ENCODE measurements around the gene CPEB3. TPM values are rescaled to one million over a fixed set of nuclear protein-coding genes. Genes with fewer than 3 reads are reported as not detected.
"Not testable (repeated sequence)": the region's sequence is repeated elsewhere in the genome, so short reads cannot be mapped to it uniquely, and the experiment has no call there.

The CPEB3 gene
- total RNA-seq, 1 experiment from 2014 or later = 1.0 TPM

GRCh38 chr10:92142512-92142911 is 148.4 kb downstream of the CPEB3 start:
- Histone ChIP-seq H4K91ac (ENCODE audit: insufficient read length, low read depth, low read length) (no peak overlapping the region), H2AK5ac (ENCODE audit: insufficient read length, low read length) (no peak overlapping the region), H3K4me1 (ENCODE audit: insufficient read depth, low read length) (no peaks in the 10 kb centered on the region), H4K20me1 (ENCODE audit: control insufficient read depth, insufficient read depth, insufficient read length) (no peaks in the 10 kb centered on the region), H2BK5ac (ENCODE audit: insufficient read length, low read length) (no peak overlapping the region), H2BK20ac (ENCODE audit: low read depth, low read length, poor library complexity, severe bottlenecking) (no peak overlapping the region), H2BK120ac (ENCODE audit: low read depth, low read length, poor library complexity, severe bottlenecking) (no peak overlapping the region), H3K4ac (ENCODE audit: low read depth, low read length) (no peak overlapping the region), H3K18ac (ENCODE audit: insufficient read length, low read depth, low read length) (no peak overlapping the region), H3K27ac (ENCODE audit: insufficient read length, low read depth, low read length) (no peak overlapping the region), H3K9ac (ENCODE audit: extremely low read depth, insufficient read length, low read length) (no peak overlapping the region), H4K5ac (ENCODE audit: insufficient read length, low read depth, low read length) (no peak overlapping the region), H3K9me3 (ENCODE audit: control insufficient read depth, low read depth, low read length) (no peaks in the 10 kb centered on the region), H3K14ac (ENCODE audit: insufficient read depth, low read length) (no peak overlapping the region), H3K79me1 (ENCODE audit: insufficient read depth, low read depth, low read length, poor library complexity, severe bottlenecking) (no peaks in the 10 kb centered on the region), H3K56ac (ENCODE audit: insufficient read length, low read depth, low read length) (no peak overlapping the region), H2BK12ac (ENCODE audit: insufficient read length, low read depth, low read length) (no peak overlapping the region), H2BK15ac (ENCODE audit: low read depth, low read length) (no peak overlapping the region), H3K79me2 (ENCODE audit: insufficient read depth, low read length) (no peaks in the 10 kb centered on the region), H3K23ac (ENCODE audit: insufficient read length, low read depth, low read length) (no peak overlapping the region), H3K23me2 (ENCODE audit: insufficient read length, low read depth, low read length, poor library complexity, severe bottlenecking) (no peaks in the 10 kb centered on the region), H3T11ph (ENCODE audit: low read length) (no peak overlapping the region), H3K4me2 (ENCODE audit: insufficient read depth, insufficient read length, low read length) (no peak overlapping the region), H4K8ac (replicated peaks; ENCODE audit: insufficient read length, low read depth, low read length) (no peak overlapping the region), H3K27me3 (ENCODE audit: insufficient read depth, low read length) (no peaks in the 10 kb centered on the region), H2AFZ (ENCODE audit: low read length) (no peak overlapping the region)
- no peak for DNase-seq
- no peaks in the 10 kb centered on the region for H3K27me3 Mint-ChIP-seq (ENCODE audit: low read depth)
- peaks cover 3 to 6% of the 10 kb centered on the region in 2 experiments; a peak in 3 of 4 replicates for H3K4me1 Mint-ChIP-seq
- WGBS (ENCODE audit: extremely low coverage, insufficient read length, low lambda C conversion rate) = no CpG with 5 or more reads among the region's 1 CpG
- H3K36me3 Mint-ChIP-seq (ENCODE audit: insufficient read depth in 1 of 3, low read depth in 3 of 3) = peaks cover 0 to 2% (median 0%) of the 10 kb centered on the region in 3 experiments; a peak in 3 of 7 replicates
- H3K27ac Mint-ChIP-seq = no peak overlapping the region
- no peak overlapping the region for H3K4me3 Mint-ChIP-seq
- peak; percentile 21; the same call in 1 of the 3 replicates for TF ChIP-seq CTCF (conservative IDR thresholded peaks at IDR 0.05)
- peaks cover 3 to 4% of the 10 kb centered on the region in 2 experiments; a peak in 1 of 5 replicates for H3K9me3 Mint-ChIP-seq

GRCh38 chr10:92141147-92141546 is 149.7 kb downstream of the CPEB3 start:
- H4K20me1 ChIP-seq (ENCODE audit: control insufficient read depth, insufficient read depth, insufficient read length); H3K9me3 Mint-ChIP-seq; H3K36me3 Mint-ChIP-seq (ENCODE audit: insufficient read depth in 1 of 3, low read depth in 3 of 3); H3K79me2 ChIP-seq (ENCODE audit: insufficient read depth, low read length); H3T11ph ChIP-seq (ENCODE audit: low read length); H3K79me1 ChIP-seq (ENCODE audit: insufficient read depth, low read depth, low read length, poor library complexity, severe bottlenecking); DNase-seq; H2BK12ac ChIP-seq (ENCODE audit: insufficient read length, low read depth, low read length); H3K56ac ChIP-seq (ENCODE audit: insufficient read length, low read depth, low read length); H2BK20ac ChIP-seq (ENCODE audit: low read depth, low read length, poor library complexity, severe bottlenecking); H2AFZ ChIP-seq (ENCODE audit: low read length); H3K27ac Mint-ChIP-seq; H2AK5ac ChIP-seq (ENCODE audit: insufficient read length, low read length); H2BK5ac ChIP-seq (ENCODE audit: insufficient read length, low read length); H2BK15ac ChIP-seq (ENCODE audit: low read depth, low read length); H3K4ac ChIP-seq (ENCODE audit: low read depth, low read length); H3K4me3 Mint-ChIP-seq; H3K27me3 ChIP-seq (ENCODE audit: insufficient read depth, low read length); H3K14ac ChIP-seq (ENCODE audit: insufficient read depth, low read length); H3K4me1 ChIP-seq (ENCODE audit: insufficient read depth, low read length); H4K8ac ChIP-seq (replicated peaks; ENCODE audit: insufficient read length, low read depth, low read length); H3K9me3 ChIP-seq (ENCODE audit: control insufficient read depth, low read depth, low read length); H3K23me2 ChIP-seq (ENCODE audit: insufficient read length, low read depth, low read length, poor library complexity, severe bottlenecking); H3K18ac ChIP-seq (ENCODE audit: insufficient read length, low read depth, low read length); H3K9ac ChIP-seq (ENCODE audit: extremely low read depth, insufficient read length, low read length); H4K91ac ChIP-seq (ENCODE audit: insufficient read length, low read depth, low read length); H3K27me3 Mint-ChIP-seq (ENCODE audit: low read depth); H3K23ac ChIP-seq (ENCODE audit: insufficient read length, low read depth, low read length); H3K4me2 ChIP-seq (ENCODE audit: insufficient read depth, insufficient read length, low read length); H2BK120ac ChIP-seq (ENCODE audit: low read depth, low read length, poor library complexity, severe bottlenecking); H4K5ac ChIP-seq (ENCODE audit: insufficient read length, low read depth, low read length); H3K4me1 Mint-ChIP-seq; H3K27ac ChIP-seq (ENCODE audit: insufficient read length, low read depth, low read length): not testable (repeated sequence)
- WGBS (ENCODE audit: extremely low coverage, insufficient read length, low lambda C conversion rate) = no CpG with 5 or more reads among the region's 3 CpGs
